MG63 (cell line): ENCODE measurements around the gene MILR1. TPM values are rescaled to one million over a fixed set of nuclear protein-coding genes. Genes with fewer than 3 reads are reported as not detected.
A peak's percentile ranks its signal among the peaks of the same experiment; 100 is the strongest.
"Not testable (repeated sequence)": the region's sequence is repeated elsewhere in the genome, so short reads cannot be mapped to it uniquely, and the experiment has no call there.

Experiments used
- DNase-seq: peaks from one replicate; pipeline ENCODE4 v3.0.0-alpha.2; 2020
- H3K27me3 ChIP-seq: fragments of 250-450 bp; sonication (Bioruptor Pico); 2 replicates; pipeline ENCODE4 v1.5.1; 2020; ENCODE audit warnings: mild to moderate bottlenecking, moderate library complexity
- H3K36me3 ChIP-seq: fragments of 250-450 bp; sonication (Bioruptor Pico); 2 replicates; pipeline ENCODE4 v1.5.1; 2020; ENCODE audit warnings: mild to moderate bottlenecking, moderate library complexity
- H3K4me3 ChIP-seq: fragments of 250-450 bp; sonication (Bioruptor Pico); 2 replicates; pipeline ENCODE4 v1.5.1; 2020; ENCODE audit warnings: mild to moderate bottlenecking, moderate library complexity
- H3K9me3 ChIP-seq: fragments of 250-450 bp; sonication (Bioruptor Pico); 2 replicates; pipeline ENCODE4 v1.5.1; 2020; ENCODE audit warnings: mild to moderate bottlenecking, moderate library complexity
- total RNA-seq: library from RNA; depleted of rRNA; stranded (reverse); fragments of >200 nt; shearing (Covaris generic); gene quantifications from 2 replicates; pipeline ENCODE4 v1.2.3, GENCODE V29; 2014; ENCODE audit warnings: low replicate concordance

MILR1 gene
- total RNA-seq, 1 experiment from 2014 or later, result 5.6 TPM

DNA sequence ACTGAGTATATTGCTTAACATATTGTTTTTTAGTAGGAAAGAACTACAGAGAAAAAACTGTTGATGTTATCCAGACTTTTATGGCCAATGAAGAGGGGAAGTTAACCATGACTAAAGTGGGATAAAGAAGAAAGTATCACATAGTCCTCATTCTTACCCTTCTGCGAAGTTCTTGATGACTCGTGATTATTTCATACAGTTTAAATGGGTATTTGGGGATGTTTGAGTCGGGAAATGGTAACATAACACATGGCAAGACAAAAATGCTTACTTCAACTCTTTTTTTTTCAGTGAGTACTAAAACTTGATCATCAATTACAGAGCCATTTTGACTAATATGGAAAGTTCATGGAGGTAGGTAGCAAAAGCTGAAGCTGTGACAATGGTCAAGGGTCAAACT, 43.1 kb downstream of the MILR1 start:
- H3K27me3 ChIP-seq, result no peaks in the 10 kb centered on the region
- no peak for DNase-seq
- H3K9me3 ChIP-seq, result no peaks in the 10 kb centered on the region
- H3K4me3 ChIP-seq, result no peak overlapping the region
- peaks cover 52% of the 10 kb centered on the region for H3K36me3 ChIP-seq

DNA sequence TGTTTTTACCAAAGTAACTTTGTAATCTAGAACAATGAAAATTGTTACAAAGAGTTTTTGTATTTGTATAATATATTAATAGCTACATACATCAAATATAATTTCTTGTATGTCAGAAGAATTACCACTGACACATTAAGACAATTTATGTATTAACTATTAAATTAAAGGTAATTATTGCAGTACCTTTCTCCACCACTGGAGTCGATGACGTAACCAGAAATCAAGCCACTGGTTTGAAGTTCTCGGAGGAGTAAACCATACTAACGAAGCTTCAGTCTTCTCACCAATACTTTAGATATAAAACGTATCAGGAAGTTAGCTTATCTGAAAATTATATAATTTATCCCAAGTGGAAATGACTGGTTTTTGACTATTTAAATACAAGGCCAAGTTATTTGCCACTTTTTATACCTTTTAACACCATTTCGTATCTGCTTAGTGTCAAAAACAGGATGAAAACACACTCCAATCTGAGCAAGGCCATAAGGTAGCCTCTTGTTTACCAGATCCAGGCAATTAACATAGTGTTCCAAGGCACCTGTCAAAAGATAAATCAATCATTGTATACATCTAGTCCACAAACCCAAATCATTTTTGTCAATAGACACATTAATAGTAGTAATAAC, 43.7 kb downstream of the MILR1 start:
- no peak overlapping the region for H3K4me3 ChIP-seq
- no peak for DNase-seq
- H3K27me3 ChIP-seq, result no peaks in the 10 kb centered on the region
- H3K9me3 ChIP-seq, result no peaks in the 10 kb centered on the region
- peaks cover 52% of the 10 kb centered on the region for H3K36me3 ChIP-seq

DNA sequence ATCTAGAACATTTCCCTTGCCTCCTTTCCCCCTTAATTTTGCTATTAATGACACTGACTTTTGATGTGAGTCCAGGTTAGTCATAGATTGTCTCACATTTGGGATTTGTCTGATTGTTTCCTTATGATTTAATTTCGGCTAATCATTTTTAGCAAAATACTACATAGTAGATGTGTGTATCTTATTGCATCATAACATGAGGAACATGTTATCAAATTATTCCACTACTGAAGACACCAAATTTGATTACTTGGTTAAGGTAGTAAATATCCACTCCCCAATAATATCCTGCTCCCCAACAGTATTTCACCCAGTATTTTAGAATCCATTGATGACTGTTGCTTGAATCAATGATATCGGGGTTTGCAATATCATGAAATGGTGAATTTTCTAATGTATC, 45.2 kb downstream of the MILR1 start:
- Histone ChIP-seq H3K9me3 (no peaks in the 10 kb centered on the region), H3K36me3 (peaks cover 58% of the 10 kb centered on the region), H3K4me3 (no peak overlapping the region), H3K27me3 (no peaks in the 10 kb centered on the region)
- DNase-seq, result no peak

DNA sequence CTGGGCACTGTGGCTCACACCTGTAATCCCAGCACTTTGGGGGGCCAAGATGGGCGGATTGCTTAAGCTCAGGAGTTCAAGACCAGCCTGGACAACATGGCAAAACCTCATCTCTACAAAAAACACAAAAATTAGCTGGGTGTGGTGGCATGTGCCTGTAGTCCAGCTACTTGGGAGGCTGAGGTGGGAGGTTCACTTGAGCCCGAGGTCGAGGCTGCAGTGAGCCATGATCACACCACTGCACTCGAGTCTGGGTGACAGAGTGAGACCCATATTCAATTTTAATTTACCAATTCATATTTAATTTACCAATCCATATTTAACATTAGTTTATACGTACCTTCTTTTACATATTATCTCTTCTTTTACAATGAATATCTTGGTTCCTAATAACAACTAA, 46.4 kb downstream of the MILR1 start:
- DNase-seq, H3K9me3 ChIP-seq: not testable (repeated sequence)
- peaks cover 61% of the 10 kb centered on the region for H3K36me3 ChIP-seq

DNA sequence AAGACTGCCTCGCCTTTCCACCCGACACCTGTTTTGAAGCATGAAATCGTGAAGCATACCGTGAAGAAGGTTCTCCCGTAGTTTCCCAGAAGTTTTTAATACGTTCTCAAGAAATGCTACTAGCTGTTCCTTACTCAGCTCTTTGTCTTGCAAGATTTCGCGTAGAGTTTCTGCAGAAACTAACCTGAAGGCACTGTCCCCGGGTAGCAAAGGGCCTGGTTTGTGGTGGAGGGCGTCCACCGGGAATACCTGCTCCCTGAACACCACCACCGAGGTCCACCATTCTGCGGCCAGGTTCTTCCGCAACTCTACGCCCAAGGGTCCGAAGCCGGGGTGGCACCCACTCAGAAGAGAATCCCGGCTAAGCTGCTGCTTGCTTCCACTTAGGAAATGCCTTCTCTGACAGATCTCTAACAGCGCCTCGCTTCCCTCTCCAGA, 47.5 kb downstream of the MILR1 start:
- Histone ChIP-seq H3K4me3 (peak overlapping the region; percentile 93), H3K36me3 (peaks cover 63% of the 10 kb centered on the region), H3K9me3 (no peaks in the 10 kb centered on the region), H3K27me3 (no peaks in the 10 kb centered on the region)
- no peak for DNase-seq

More for the DNA sequence above, 46.4 kb downstream of the MILR1 start:
- H3K27me3 ChIP-seq, result not testable (repeated sequence)
- H3K4me3 ChIP-seq, result peak overlapping the region; percentile 93; the same call in 1 of the 2 replicates

DNA sequence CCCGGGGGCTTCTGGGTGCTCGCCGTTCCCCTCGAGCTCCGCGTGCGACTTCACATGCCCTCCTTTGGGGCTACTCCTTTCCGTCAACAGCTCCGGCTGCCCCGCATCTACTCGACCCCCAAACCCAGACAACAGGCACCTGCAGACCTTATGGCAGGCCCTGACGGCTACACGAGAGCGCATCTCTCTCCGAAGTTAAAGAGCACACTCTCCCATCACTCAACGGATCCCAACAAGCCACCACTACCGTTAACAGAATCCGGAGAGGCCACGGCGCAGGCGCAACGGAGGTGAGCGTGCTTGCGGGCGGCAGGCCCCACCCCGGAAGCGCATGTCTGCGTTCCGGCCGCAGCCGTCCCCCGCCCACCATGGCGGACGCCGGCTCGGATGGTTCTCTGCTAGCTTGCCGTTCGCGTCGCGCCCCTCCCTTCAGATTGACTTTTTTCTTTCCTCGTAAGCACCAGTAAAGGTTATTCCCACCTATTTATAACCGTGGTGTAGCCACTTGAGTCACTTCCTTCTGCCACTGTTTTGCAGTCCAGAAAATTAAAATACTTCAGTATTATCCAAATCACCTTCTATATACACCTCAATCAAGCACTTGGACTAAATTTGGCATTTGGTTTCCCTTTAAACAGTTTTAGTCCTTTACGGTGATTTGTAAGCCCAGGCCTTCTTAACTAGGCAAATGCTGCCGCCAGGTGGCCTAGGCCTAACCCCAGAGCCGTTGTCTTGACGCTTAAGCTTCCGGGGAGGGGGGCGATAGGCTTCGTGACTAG, 48.1 kb downstream of the MILR1 start, which contains the start of gene POLG2:
Gene POLG2 (minus strand): TSS at position 269 of the 779 bp plus-strand sequence. CDS start 86 bp downstream, at position 183.
- peak; percentile 96 for DNase-seq
- Histone ChIP-seq H3K9me3 (no peaks in the 10 kb centered on the region), H3K4me3 (peak within 1 kb of the TSS; percentile 93), H3K27me3 (no peaks in the 10 kb centered on the region), H3K36me3 (peaks cover 66% of the 10 kb centered on the region)

DNA sequence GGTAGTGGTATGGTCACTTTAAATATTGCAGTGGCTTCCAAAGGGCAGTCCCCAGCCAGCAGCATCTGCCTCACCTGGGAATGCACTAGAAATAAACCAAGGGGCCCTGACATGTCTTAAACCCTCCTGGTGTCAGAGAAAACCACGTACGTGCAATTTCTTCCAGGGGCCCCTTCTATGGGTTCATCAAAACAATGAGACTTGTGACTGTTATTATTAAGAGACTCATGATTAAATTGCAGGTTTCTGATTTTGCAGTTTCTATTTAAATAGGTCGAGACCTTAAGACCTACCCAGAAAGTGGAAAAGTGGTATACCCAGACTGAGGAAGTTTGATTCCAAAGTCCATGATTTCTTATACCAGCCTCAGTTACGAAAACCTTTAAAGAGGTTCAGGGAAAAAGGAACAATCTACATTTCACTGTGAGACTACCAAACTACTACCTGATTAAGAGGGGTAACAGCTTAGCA, 48.7 kb downstream of the MILR1 start:
- H3K27me3 ChIP-seq, result no peaks in the 10 kb centered on the region
- H3K36me3 ChIP-seq, result peaks cover 68% of the 10 kb centered on the region
- DNase-seq, result no peak
- H3K4me3 ChIP-seq, result peak overlapping the region; percentile 93
- H3K9me3 ChIP-seq, result no peaks in the 10 kb centered on the region

DNA sequence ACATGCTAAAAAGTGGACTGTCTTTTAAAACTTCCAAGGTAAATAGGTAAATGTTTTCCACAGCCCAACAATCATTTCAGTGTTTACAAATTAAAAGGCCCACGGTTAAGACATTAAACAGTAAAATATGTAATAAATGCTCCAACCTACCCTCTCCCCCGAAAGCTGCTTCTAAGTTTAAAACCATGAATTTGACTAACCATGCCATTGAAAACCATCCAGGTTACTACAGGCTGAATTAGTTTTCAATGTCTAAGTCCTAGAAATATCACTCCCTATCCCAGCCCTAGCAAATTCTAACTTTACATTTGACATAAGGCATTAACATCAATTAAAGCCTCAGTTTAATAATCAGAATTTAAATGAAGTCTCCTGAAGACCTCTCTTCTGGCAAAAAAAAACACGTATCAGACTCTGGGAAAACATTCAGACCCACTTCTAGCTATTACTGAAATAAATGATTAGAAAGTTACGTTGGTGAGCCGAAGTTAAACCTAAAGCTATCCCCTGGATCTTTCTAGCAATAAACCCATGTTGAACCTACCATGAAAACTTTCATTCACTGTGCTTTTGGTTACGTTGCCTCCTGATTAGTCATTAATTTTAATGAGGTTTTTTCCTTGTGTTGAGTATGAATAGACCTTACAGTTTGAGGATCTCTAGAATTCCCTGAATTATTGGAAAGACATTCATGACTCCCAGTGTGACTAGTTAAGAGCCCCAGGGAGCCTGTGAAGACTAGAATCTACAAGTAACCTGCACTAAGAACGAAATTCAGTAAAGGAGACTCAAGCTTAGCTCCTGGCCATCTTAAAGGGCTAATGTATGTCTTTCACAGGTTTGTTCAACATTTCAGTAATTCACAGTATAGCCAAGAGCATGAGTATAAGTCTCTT, 49.6 kb downstream of the MILR1 start:
- no peak for DNase-seq
- H3K9me3 ChIP-seq, result no peaks in the 10 kb centered on the region
- H3K27me3 ChIP-seq, result no peaks in the 10 kb centered on the region
- peaks cover 73% of the 10 kb centered on the region for H3K36me3 ChIP-seq
- H3K4me3 ChIP-seq, result peak overlapping the region; percentile 93; the same call in 1 of the 2 replicates

DNA sequence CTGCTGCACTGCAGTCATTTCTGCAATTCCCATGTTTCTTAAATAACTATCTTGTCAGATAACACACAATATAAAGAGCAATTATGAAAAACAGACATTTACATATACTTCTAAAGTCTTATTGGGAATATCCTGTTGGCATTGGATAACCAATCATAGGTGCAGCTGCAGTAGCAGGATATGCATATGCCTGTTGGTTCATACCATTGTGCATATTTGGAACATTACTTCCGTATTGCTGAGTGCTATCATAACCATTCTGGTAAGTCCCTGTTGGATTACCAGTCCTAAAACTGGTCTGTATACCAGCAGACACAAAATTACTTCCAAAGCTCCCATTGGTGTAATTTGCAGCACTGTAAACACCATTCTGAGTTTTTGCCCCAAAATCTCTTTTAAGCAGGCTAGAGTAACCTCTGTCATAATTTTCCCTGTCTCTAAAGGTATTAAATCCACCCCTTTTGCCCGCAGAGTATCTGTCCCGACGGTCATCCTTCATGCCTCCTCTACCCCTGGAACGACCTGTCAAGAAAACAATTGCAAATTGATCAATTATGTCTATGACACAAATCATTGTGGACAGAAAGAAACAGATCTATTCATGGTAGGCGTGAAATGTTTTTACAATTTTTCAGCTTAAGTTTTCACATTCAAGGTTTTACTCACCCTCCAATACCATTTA, 51.0 kb downstream of the MILR1 start:
- Histone ChIP-seq H3K4me3 (no peak overlapping the region), H3K36me3 (peaks cover 79% of the 10 kb centered on the region)
- no peak for DNase-seq

DNA sequence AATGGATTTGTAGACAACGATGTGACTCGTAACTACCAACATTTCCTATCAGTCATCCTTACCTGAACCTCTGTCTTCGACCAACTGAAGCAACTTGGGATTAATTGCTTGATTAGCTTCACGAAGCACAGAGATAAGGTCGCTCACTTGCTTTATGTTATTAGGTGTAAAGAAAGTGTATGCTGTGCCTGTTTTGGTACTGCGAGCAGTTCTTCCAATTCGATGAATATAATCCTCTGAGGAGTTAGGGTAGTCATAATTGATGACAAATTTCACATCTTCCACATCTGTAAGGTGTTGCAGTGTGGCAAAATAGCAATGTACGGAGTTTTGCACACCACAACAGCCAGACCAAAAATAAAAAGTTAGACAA, 51.6 kb downstream of the MILR1 start:
- H3K9me3 ChIP-seq, result no peaks in the 10 kb centered on the region
- DNase-seq, result no peak
- no peaks in the 10 kb centered on the region for H3K27me3 ChIP-seq
- peaks cover 85% of the 10 kb centered on the region for H3K36me3 ChIP-seq
- no peak overlapping the region for H3K4me3 ChIP-seq

More for the DNA sequence above, 51.0 kb downstream of the MILR1 start:
- no peaks in the 10 kb centered on the region for H3K9me3 ChIP-seq
- no peaks in the 10 kb centered on the region for H3K27me3 ChIP-seq

DNA sequence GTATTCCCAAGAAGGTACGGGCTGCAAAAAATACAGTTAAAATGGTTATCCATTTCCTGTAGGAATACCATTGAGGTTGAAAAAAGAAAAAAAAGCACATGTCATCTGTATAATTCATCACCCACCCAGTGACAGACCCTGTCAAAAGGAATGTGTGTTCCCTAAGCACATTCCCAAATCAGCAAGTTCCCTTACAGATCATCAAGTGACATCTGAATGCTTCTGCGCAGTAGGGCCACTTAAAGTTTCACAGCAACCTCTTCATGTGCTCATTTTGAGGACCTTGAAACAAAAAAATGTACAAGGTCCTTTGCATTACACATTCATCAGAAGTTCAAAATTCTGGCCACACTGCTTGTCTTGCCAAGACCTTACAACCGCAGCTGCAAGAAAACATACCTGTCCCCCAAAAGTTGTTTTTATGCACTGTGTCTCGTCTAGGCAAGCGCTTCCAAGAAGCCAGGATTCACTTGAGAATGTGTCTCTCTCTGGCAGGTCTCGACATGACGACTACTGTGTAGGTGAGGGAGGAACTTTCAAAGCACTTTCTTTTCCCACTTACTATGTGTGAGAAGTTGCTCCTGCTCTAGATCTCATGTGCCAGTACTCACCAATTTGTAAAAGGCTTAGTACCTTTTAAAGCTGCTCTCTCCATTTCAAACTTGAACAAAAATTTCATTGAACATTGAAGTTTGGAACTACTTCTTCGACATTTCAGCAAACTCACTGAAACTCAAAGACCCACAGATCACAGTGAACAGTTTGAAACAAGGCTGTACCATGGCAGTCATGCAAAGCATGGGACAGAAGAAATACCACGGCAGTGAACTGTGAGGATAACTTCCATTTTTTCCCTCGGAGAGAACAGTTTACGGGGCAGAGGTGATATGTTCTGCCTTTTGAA, 52.2 kb downstream of the MILR1 start:
- Histone ChIP-seq H3K27me3 (no peaks in the 10 kb centered on the region), H3K9me3 (no peaks in the 10 kb centered on the region), H3K4me3 (no peak overlapping the region), H3K36me3 (peaks cover 87% of the 10 kb centered on the region)
- no peak for DNase-seq

DNA sequence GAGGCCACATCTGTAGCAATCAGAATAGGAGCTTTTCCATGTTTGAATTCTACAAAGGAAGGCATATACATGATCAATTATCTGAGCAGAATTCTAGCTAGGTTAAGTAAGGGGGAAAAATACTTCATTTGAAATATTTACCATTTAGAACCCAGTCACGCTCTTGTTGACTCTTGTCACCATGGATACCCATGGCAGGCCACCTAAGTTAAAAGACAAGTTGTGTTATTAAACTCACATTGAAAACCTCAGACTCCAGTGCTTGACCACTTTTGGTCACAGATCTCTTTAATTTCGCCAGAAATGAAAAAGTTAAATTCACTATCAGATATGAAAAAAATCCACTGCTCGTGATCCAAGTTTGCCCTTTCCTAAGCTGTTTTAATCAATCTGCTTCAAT, 53.1 kb downstream of the MILR1 start:
- DNase-seq, result no peak
- H3K4me3 ChIP-seq, result no peak overlapping the region
- no peaks in the 10 kb centered on the region for H3K9me3 ChIP-seq
- H3K36me3 ChIP-seq, result peaks cover 87% of the 10 kb centered on the region
- no peaks in the 10 kb centered on the region for H3K27me3 ChIP-seq

DNA sequence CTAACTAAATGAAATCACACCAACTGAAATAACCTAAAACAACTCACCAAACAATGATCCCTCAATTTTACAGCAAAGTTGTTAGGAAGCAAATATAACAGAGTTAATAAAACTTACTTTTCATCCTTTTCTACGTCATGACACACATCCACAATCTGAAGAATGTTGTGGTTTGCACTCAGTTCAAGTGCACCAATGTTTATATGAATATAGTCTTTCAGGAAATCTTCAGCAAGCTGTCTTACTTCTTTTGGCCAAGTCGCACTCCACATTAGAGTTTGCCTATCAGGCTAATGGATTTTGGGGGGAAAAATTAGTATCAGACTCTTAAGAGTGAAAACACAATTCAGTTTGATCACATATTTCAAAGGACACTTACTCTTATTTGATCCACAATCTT, 53.9 kb downstream of the MILR1 start:
- peaks cover 83% of the 10 kb centered on the region for H3K36me3 ChIP-seq
- no peaks in the 10 kb centered on the region for H3K27me3 ChIP-seq
- DNase-seq, result no peak
- H3K9me3 ChIP-seq, result no peaks in the 10 kb centered on the region
- H3K4me3 ChIP-seq, result no peak overlapping the region

DNA sequence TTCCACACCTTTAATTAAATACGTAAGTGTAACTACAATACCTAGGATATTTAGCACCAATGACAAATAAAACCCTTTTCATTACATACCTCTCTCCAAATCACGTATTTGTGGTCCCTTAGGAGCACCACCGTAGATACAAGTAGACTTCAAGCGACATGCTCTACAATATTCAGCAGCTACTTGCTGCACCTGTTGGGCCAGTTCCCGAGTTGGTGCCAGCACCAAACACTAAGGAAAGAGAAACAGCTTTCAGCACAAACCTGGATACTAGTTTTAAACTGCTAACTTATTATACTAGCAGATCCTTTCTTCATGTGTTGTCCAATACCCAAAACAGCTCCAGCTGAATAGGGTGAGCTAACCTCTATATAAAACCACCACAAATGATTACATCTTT, 54.4 kb downstream of the MILR1 start:
- no peak for DNase-seq
- no peaks in the 10 kb centered on the region for H3K27me3 ChIP-seq
- H3K36me3 ChIP-seq, result peaks cover 78% of the 10 kb centered on the region
- no peaks in the 10 kb centered on the region for H3K9me3 ChIP-seq
- H3K4me3 ChIP-seq, result peak overlapping the region; percentile 96
